Measurements from ENCODE around the gene ARHGAP22. TPM values are rescaled to one million over a fixed set of nuclear protein-coding genes. Genes with fewer than 3 reads are reported as not detected.

ARHGAP22 gene, protein sequence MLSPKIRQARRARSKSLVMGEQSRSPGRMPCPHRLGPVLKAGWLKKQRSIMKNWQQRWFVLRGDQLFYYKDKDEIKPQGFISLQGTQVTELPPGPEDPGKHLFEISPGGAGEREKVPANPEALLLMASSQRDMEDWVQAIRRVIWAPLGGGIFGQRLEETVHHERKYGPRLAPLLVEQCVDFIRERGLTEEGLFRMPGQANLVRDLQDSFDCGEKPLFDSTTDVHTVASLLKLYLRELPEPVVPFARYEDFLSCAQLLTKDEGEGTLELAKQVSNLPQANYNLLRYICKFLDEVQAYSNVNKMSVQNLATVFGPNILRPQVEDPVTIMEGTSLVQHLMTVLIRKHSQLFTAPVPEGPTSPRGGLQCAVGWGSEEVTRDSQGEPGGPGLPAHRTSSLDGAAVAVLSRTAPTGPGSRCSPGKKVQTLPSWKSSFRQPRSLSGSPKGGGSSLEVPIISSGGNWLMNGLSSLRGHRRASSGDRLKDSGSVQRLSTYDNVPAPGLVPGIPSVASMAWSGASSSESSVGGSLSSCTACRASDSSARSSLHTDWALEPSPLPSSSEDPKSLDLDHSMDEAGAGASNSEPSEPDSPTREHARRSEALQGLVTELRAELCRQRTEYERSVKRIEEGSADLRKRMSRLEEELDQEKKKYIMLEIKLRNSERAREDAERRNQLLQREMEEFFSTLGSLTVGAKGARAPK
- total RNA-seq: 11.2 and 24.5 TPM in 2 replicates

GRCh38 chr10:48604991-48605508, at the start of gene ARHGAP22:
Gene ARHGAP22, minus strand, starts transcription at chr10:48605073. Its CDS starts 277 bp downstream, at chr10:48604796.
- no peak for TF ChIP-seq CTCF (conservative IDR thresholded peaks at IDR 0.05; ENCODE audit: low read depth, low read length)
- H3K4me3 ChIP-seq (ENCODE audit: low read depth, low read length): peak within 1 kb of the TSS; percentile 86
- no peak for DNase-seq (ENCODE audit: low read depth)

GRCh38 chr10:48653944-48654698, 49.2 kb upstream of the ARHGAP22 start:
- TF ChIP-seq CTCF (conservative IDR thresholded peaks at IDR 0.05; ENCODE audit: low read depth, low read length): no peak
- no peak for DNase-seq (ENCODE audit: low read depth)
- peak overlapping the region; percentile 72 for H3K4me3 ChIP-seq (ENCODE audit: low read depth, low read length)

DNA sequence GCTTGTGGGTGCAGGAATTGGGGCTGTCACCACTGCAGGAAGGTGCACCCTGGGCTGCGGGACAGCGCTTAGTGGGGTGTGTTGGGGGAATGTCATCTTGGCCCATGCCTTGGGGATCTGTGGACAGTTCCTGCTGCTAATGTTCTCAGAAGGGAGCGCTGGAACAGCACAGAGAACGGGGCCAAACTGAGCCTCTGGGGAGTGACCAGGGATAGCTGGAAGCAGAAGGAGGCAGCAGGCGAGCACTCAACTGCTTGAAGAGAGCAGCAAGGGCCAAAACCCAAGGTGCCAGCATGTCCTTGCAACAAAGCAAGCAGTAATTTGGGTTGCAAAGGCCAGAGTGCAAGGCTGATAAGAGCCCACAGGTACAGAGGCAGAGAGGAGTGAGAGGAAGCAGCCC, 48.5 kb upstream of the ARHGAP22 start:
- TF ChIP-seq CTCF (conservative IDR thresholded peaks at IDR 0.05; ENCODE audit: low read depth, low read length): no peak
- peak overlapping the region; percentile 1 for H3K4me3 ChIP-seq (ENCODE audit: low read depth, low read length)
- no peak for DNase-seq (ENCODE audit: low read depth)

- TF ChIP-seq CTCF (conservative IDR thresholded peaks at IDR 0.05; ENCODE audit: low read depth, low read length): no peak
- DNase-seq (ENCODE audit: low read depth): no peak
- H3K4me3 ChIP-seq (ENCODE audit: low read depth, low read length): no peak overlapping the region
Observed at GRCh38 chr10:48652344-48652743, 47.5 kb upstream of the ARHGAP22 start.

DNA sequence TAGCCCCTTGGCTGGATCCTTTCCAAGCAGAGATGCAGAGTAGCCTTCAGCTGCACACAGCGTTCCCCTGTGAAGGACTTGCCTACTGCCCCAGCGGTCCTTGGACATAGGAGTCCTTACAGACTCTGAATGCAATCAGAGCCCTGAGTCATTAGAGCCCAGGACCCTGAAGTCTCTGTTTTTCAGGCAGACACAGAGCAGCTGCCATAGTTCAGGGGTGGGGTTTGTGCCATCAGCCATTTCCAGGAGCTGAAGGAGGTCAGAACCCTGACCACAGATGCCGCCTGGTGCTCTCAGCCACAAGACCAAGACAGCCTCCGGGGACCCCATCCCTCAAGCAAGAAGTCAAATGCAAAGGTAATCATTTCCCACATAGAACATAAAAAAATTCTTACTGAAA, 47.0 kb upstream of the ARHGAP22 start:
- DNase-seq (ENCODE audit: low read depth): no peak
- no peak for TF ChIP-seq CTCF (conservative IDR thresholded peaks at IDR 0.05; ENCODE audit: low read depth, low read length)
- H3K4me3 ChIP-seq (ENCODE audit: low read depth, low read length): no peak overlapping the region

GRCh38 chr10:48651293-48651692, 46.4 kb upstream of the ARHGAP22 start:
- no peak for DNase-seq (ENCODE audit: low read depth)
- no peak for TF ChIP-seq CTCF (conservative IDR thresholded peaks at IDR 0.05; ENCODE audit: low read depth, low read length)
- H3K4me3 ChIP-seq (ENCODE audit: low read depth, low read length): no peak overlapping the region
